ENCODE data around the gene LDAF1.

The LDAF1 gene

GRCh38 chr16:21199607-21200218, 41.2 kb downstream of the LDAF1 start:
- H3K4me1 ChIP-seq (ENCODE audit: control insufficient read depth, insufficient read depth, low read length), result peaks cover 3% of the 10 kb centered on the region
- no peaks in the 10 kb centered on the region for H3K9me3 ChIP-seq (ENCODE audit: control insufficient read depth, low read length)
- H3K9ac ChIP-seq (ENCODE audit: low read length), result no peak overlapping the region
- H3K27me3 ChIP-seq (replicated peaks; ENCODE audit: control insufficient read depth, insufficient read depth, low read length), result peaks cover 39% of the 10 kb centered on the region
- no peak for DNase-seq (ENCODE audit: low read depth)
- no peaks in the 10 kb centered on the region for H3K36me3 ChIP-seq (ENCODE audit: control insufficient read depth, insufficient read depth, low read length, severe bottlenecking)
- H3K4me3 ChIP-seq (ENCODE audit: low read length), result no peak overlapping the region

GRCh38 chr16:21203155-21203797, 44.8 kb downstream of the LDAF1 start:
- Histone ChIP-seq H3K9me3 (ENCODE audit: control insufficient read depth, low read length) (no peaks in the 10 kb centered on the region), H3K36me3 (ENCODE audit: control insufficient read depth, insufficient read depth, low read length, severe bottlenecking) (no peaks in the 10 kb centered on the region), H3K4me1 (ENCODE audit: control insufficient read depth, insufficient read depth, low read length) (no peaks in the 10 kb centered on the region), H3K9ac (ENCODE audit: low read length) (no peak overlapping the region), H3K4me3 (ENCODE audit: low read length) (no peak overlapping the region), H3K27me3 (replicated peaks; ENCODE audit: control insufficient read depth, insufficient read depth, low read length) (peaks cover 42% of the 10 kb centered on the region)
- no peak for DNase-seq (ENCODE audit: low read depth)

- Histone ChIP-seq H3K9ac (ENCODE audit: low read length) (no peak overlapping the region), H3K36me3 (ENCODE audit: control insufficient read depth, insufficient read depth, low read length, severe bottlenecking) (no peaks in the 10 kb centered on the region), H3K9me3 (ENCODE audit: control insufficient read depth, low read length) (no peaks in the 10 kb centered on the region), H3K4me1 (ENCODE audit: control insufficient read depth, insufficient read depth, low read length) (no peaks in the 10 kb centered on the region), H3K4me3 (ENCODE audit: low read length) (no peak overlapping the region), H3K27me3 (replicated peaks; ENCODE audit: control insufficient read depth, insufficient read depth, low read length) (peaks cover 48% of the 10 kb centered on the region)
- no peak for DNase-seq (ENCODE audit: low read depth)
These were observed 46.8 kb downstream of the LDAF1 start for GRCh38 chr16:21205303-21205702.

GRCh38 chr16:21206550-21206949, 48.1 kb downstream of the LDAF1 start:
- Histone ChIP-seq H3K9ac (ENCODE audit: low read length) (no peak overlapping the region), H3K4me3 (ENCODE audit: low read length) (no peak overlapping the region), H3K36me3 (ENCODE audit: control insufficient read depth, insufficient read depth, low read length, severe bottlenecking) (no peaks in the 10 kb centered on the region), H3K27me3 (replicated peaks; ENCODE audit: control insufficient read depth, insufficient read depth, low read length) (peaks cover 44% of the 10 kb centered on the region), H3K4me1 (ENCODE audit: control insufficient read depth, insufficient read depth, low read length) (no peaks in the 10 kb centered on the region), H3K9me3 (ENCODE audit: control insufficient read depth, low read length) (no peaks in the 10 kb centered on the region)
- no peak for DNase-seq (ENCODE audit: low read depth)

- Histone ChIP-seq H3K9ac (ENCODE audit: low read length) (no peak overlapping the region), H3K9me3 (ENCODE audit: control insufficient read depth, low read length) (no peaks in the 10 kb centered on the region), H3K36me3 (ENCODE audit: control insufficient read depth, insufficient read depth, low read length, severe bottlenecking) (no peaks in the 10 kb centered on the region), H3K4me1 (ENCODE audit: control insufficient read depth, insufficient read depth, low read length) (no peaks in the 10 kb centered on the region), H3K27me3 (replicated peaks; ENCODE audit: control insufficient read depth, insufficient read depth, low read length) (peaks cover 32% of the 10 kb centered on the region), H3K4me3 (ENCODE audit: low read length) (no peak overlapping the region)
- DNase-seq (ENCODE audit: low read depth), result no peak
These were observed 50.2 kb downstream of the LDAF1 start for GRCh38 chr16:21208446-21209230.

- no peak within 1 kb of the TSS for H3K4me3 ChIP-seq (ENCODE audit: low read length)
- H3K4me1 ChIP-seq (ENCODE audit: control insufficient read depth, insufficient read depth, low read length), result no peaks in the 10 kb centered on the region
- no peak for DNase-seq (ENCODE audit: low read depth)
- peaks cover 40% of the 10 kb centered on the region for H3K27me3 ChIP-seq (replicated peaks; ENCODE audit: control insufficient read depth, insufficient read depth, low read length)
- H3K9ac ChIP-seq (ENCODE audit: low read length), result no peak within 1 kb of the TSS
- H3K36me3 ChIP-seq (ENCODE audit: control insufficient read depth, insufficient read depth, low read length, severe bottlenecking), result no peaks in the 10 kb centered on the region
- no peaks in the 10 kb centered on the region for H3K9me3 ChIP-seq (ENCODE audit: control insufficient read depth, low read length)
These were observed 53.0 kb downstream of the LDAF1 start, which contains the start of gene ZP2 for GRCh38 chr16:21211486-21211885. Gene ZP2, minus strand, starts transcription at chr16:21211574. Its CDS starts 27 bp downstream, at chr16:21211547.

- H3K9ac ChIP-seq (ENCODE audit: low read length), result no peak overlapping the region
- DNase-seq (ENCODE audit: low read depth), result no peak
- no peaks in the 10 kb centered on the region for H3K4me1 ChIP-seq (ENCODE audit: control insufficient read depth, insufficient read depth, low read length)
- H3K9me3 ChIP-seq (ENCODE audit: control insufficient read depth, low read length), result no peaks in the 10 kb centered on the region
- peaks cover 39% of the 10 kb centered on the region for H3K27me3 ChIP-seq (replicated peaks; ENCODE audit: control insufficient read depth, insufficient read depth, low read length)
- H3K4me3 ChIP-seq (ENCODE audit: low read length), result no peak overlapping the region
- no peaks in the 10 kb centered on the region for H3K36me3 ChIP-seq (ENCODE audit: control insufficient read depth, insufficient read depth, low read length, severe bottlenecking)
These were observed 55.6 kb downstream of the LDAF1 start for GRCh38 chr16:21214086-21214485.

GRCh38 chr16:21217121-21217520, 58.6 kb downstream of the LDAF1 start:
- peaks cover 5% of the 10 kb centered on the region for H3K9me3 ChIP-seq (ENCODE audit: control insufficient read depth, low read length)
- H3K4me3 ChIP-seq (ENCODE audit: low read length), result no peak overlapping the region
- no peak overlapping the region for H3K9ac ChIP-seq (ENCODE audit: low read length)
- H3K27me3 ChIP-seq (replicated peaks; ENCODE audit: control insufficient read depth, insufficient read depth, low read length), result peaks cover 29% of the 10 kb centered on the region
- no peaks in the 10 kb centered on the region for H3K36me3 ChIP-seq (ENCODE audit: control insufficient read depth, insufficient read depth, low read length, severe bottlenecking)
- no peak for DNase-seq (ENCODE audit: low read depth)
- no peaks in the 10 kb centered on the region for H3K4me1 ChIP-seq (ENCODE audit: control insufficient read depth, insufficient read depth, low read length)

GRCh38 chr16:21218153-21218552, 59.7 kb downstream of the LDAF1 start:
- no peak for DNase-seq (ENCODE audit: low read depth)
- Histone ChIP-seq H3K36me3 (ENCODE audit: control insufficient read depth, insufficient read depth, low read length, severe bottlenecking) (no peaks in the 10 kb centered on the region), H3K9me3 (ENCODE audit: control insufficient read depth, low read length) (peaks cover 5% of the 10 kb centered on the region), H3K9ac (ENCODE audit: low read length) (no peak overlapping the region), H3K4me3 (ENCODE audit: low read length) (no peak overlapping the region), H3K27me3 (replicated peaks; ENCODE audit: control insufficient read depth, insufficient read depth, low read length) (peaks cover 29% of the 10 kb centered on the region), H3K4me1 (ENCODE audit: control insufficient read depth, insufficient read depth, low read length) (no peaks in the 10 kb centered on the region)

- H3K36me3 ChIP-seq (ENCODE audit: control insufficient read depth, insufficient read depth, low read length, severe bottlenecking), result no peaks in the 10 kb centered on the region
- no peak overlapping the region for H3K4me3 ChIP-seq (ENCODE audit: low read length)
- H3K9me3 ChIP-seq (ENCODE audit: control insufficient read depth, low read length), result peaks cover 5% of the 10 kb centered on the region
- DNase-seq (ENCODE audit: low read depth), result no peak
- no peaks in the 10 kb centered on the region for H3K4me1 ChIP-seq (ENCODE audit: control insufficient read depth, insufficient read depth, low read length)
- peaks cover 29% of the 10 kb centered on the region for H3K27me3 ChIP-seq (replicated peaks; ENCODE audit: control insufficient read depth, insufficient read depth, low read length)
- H3K9ac ChIP-seq (ENCODE audit: low read length), result no peak overlapping the region
These were observed 61.1 kb downstream of the LDAF1 start for GRCh38 chr16:21219551-21219950.

GRCh38 chr16:21222495-21223337, 64.2 kb downstream of the LDAF1 start:
- Histone ChIP-seq H3K36me3 (ENCODE audit: control insufficient read depth, insufficient read depth, low read length, severe bottlenecking) (no peaks in the 10 kb centered on the region), H3K4me3 (ENCODE audit: low read length) (no peak overlapping the region), H3K4me1 (ENCODE audit: control insufficient read depth, insufficient read depth, low read length) (no peaks in the 10 kb centered on the region), H3K9ac (ENCODE audit: low read length) (no peak overlapping the region), H3K27me3 (replicated peaks; ENCODE audit: control insufficient read depth, insufficient read depth, low read length) (peaks cover 27% of the 10 kb centered on the region), H3K9me3 (ENCODE audit: control insufficient read depth, low read length) (peaks cover 5% of the 10 kb centered on the region)
- DNase-seq (ENCODE audit: low read depth), result no peak
